ENCODE measurements around the gene EEA1. TPM values are rescaled to one million over a fixed set of nuclear protein-coding genes. Genes with fewer than 3 reads are reported as not detected.

The EEA1 gene
- total and polyA plus RNA-seq, 2 donors (not counting 1 experiment from before 2014, with no cell fraction given) = 25.6 to 46.4 TPM

- no peaks in the 10 kb centered on the region for H3K27me3 ChIP-seq (ENCODE audit: control insufficient read depth, insufficient read depth, low read length)
- H3K27ac ChIP-seq (ENCODE audit: insufficient read depth, low read length) = no peak overlapping the region
- no peaks in the 10 kb centered on the region for H3K4me1 ChIP-seq (ENCODE audit: control insufficient read depth, extremely low read depth, insufficient read depth, low read length)
- no peak overlapping the region for H3K4me3 ChIP-seq (replicated peaks in 1 of 4; ENCODE audit: control extremely low read depth in 1 of 4, insufficient read depth in 1 of 4, low read depth in 3 of 4, low read length in 4 of 4)
- no peak for DNase-seq (ENCODE audit: low read depth in 2 of 2)
- H3K36me3 ChIP-seq (ENCODE audit: control insufficient read depth, insufficient read depth, low read length) = no peaks in the 10 kb centered on the region
- no peaks in the 10 kb centered on the region for H3K79me2 ChIP-seq (ENCODE audit: control insufficient read depth, insufficient read depth, low read length)
- H3K9me3 ChIP-seq (ENCODE audit: control insufficient read depth, insufficient read depth, low read depth, low read length) = no peaks in the 10 kb centered on the region
- no peaks in the 10 kb centered on the region for H4K20me1 ChIP-seq (ENCODE audit: control insufficient read depth, extremely low read depth, insufficient read depth, low read length)
- no peak overlapping the region for H3K4me2 ChIP-seq (ENCODE audit: extremely low read depth, insufficient read depth, low read length)
- TF ChIP-seq EZH2 (IDR thresholded peaks at IDR 0.05; ENCODE audit: low read length, missing control alignments) (no peak), CTCF (conservative IDR thresholded peaks at IDR 0.05 in 1 of 2, IDR thresholded peaks at IDR 0.05 in 1 of 2; ENCODE audit: low read depth in 1 of 2, low read length in 2 of 2) (no peak)
- H2AFZ ChIP-seq (ENCODE audit: low read length) = no peak overlapping the region
- no peak overlapping the region for H3K9ac ChIP-seq (ENCODE audit: insufficient read depth, low read length)
Measured at GRCh38 chr12:92765871-92766270, 163.2 kb downstream of the EEA1 start.

GRCh38 chr12:92764831-92765230 is 164.3 kb downstream of the EEA1 start:
- Histone ChIP-seq H3K79me2 (ENCODE audit: control insufficient read depth, insufficient read depth, low read length) (no peaks in the 10 kb centered on the region), H3K4me3 (replicated peaks in 1 of 4; ENCODE audit: control extremely low read depth in 1 of 4, insufficient read depth in 1 of 4, low read depth in 3 of 4, low read length in 4 of 4) (no peak overlapping the region), H3K9ac (ENCODE audit: insufficient read depth, low read length) (no peak overlapping the region), H3K4me2 (ENCODE audit: extremely low read depth, insufficient read depth, low read length) (no peak overlapping the region), H4K20me1 (ENCODE audit: control insufficient read depth, extremely low read depth, insufficient read depth, low read length) (no peaks in the 10 kb centered on the region), H2AFZ (ENCODE audit: low read length) (no peak overlapping the region), H3K36me3 (ENCODE audit: control insufficient read depth, insufficient read depth, low read length) (no peaks in the 10 kb centered on the region), H3K4me1 (ENCODE audit: control insufficient read depth, extremely low read depth, insufficient read depth, low read length) (no peaks in the 10 kb centered on the region), H3K27ac (ENCODE audit: insufficient read depth, low read length) (no peak overlapping the region), H3K27me3 (ENCODE audit: control insufficient read depth, insufficient read depth, low read length) (no peaks in the 10 kb centered on the region), H3K9me3 (ENCODE audit: control insufficient read depth, insufficient read depth, low read depth, low read length) (no peaks in the 10 kb centered on the region)
- TF ChIP-seq EZH2 (IDR thresholded peaks at IDR 0.05; ENCODE audit: low read length, missing control alignments) (no peak), CTCF (conservative IDR thresholded peaks at IDR 0.05 in 1 of 2, IDR thresholded peaks at IDR 0.05 in 1 of 2; ENCODE audit: low read depth in 1 of 2, low read length in 2 of 2) (no peak)
- peak in 1 of 2 donors; percentile 58 for DNase-seq (ENCODE audit: low read depth in 2 of 2)

- no peak overlapping the region for H3K4me3 ChIP-seq (replicated peaks in 1 of 4; ENCODE audit: control extremely low read depth in 1 of 4, insufficient read depth in 1 of 4, low read depth in 3 of 4, low read length in 4 of 4)
- no peaks in the 10 kb centered on the region for H3K79me2 ChIP-seq (ENCODE audit: control insufficient read depth, insufficient read depth, low read length)
- no peak overlapping the region for H3K9ac ChIP-seq (ENCODE audit: insufficient read depth, low read length)
Measured at GRCh38 chr12:92762773-92763172, 166.3 kb downstream of the EEA1 start.

More at GRCh38 chr12:92762773-92763172, 166.3 kb downstream of the EEA1 start:
- H3K36me3 ChIP-seq (ENCODE audit: control insufficient read depth, insufficient read depth, low read length) = no peaks in the 10 kb centered on the region
- no peak overlapping the region for H3K27ac ChIP-seq (ENCODE audit: insufficient read depth, low read length)
- DNase-seq (ENCODE audit: low read depth in 2 of 2) = peak in 1 of 2 donors; percentile 34
- no peak overlapping the region for H2AFZ ChIP-seq (ENCODE audit: low read length)
- peaks cover 2% of the 10 kb centered on the region for H3K4me1 ChIP-seq (ENCODE audit: control insufficient read depth, extremely low read depth, insufficient read depth, low read length)
- no peak for TF ChIP-seq EZH2 (IDR thresholded peaks at IDR 0.05; ENCODE audit: low read length, missing control alignments)
- no peak for TF ChIP-seq CTCF (conservative IDR thresholded peaks at IDR 0.05 in 1 of 2, IDR thresholded peaks at IDR 0.05 in 1 of 2; ENCODE audit: low read depth in 1 of 2, low read length in 2 of 2)
- no peak overlapping the region for H3K4me2 ChIP-seq (ENCODE audit: extremely low read depth, insufficient read depth, low read length)
- no peaks in the 10 kb centered on the region for H4K20me1 ChIP-seq (ENCODE audit: control insufficient read depth, extremely low read depth, insufficient read depth, low read length)
- no peaks in the 10 kb centered on the region for H3K27me3 ChIP-seq (ENCODE audit: control insufficient read depth, insufficient read depth, low read length)
- no peaks in the 10 kb centered on the region for H3K9me3 ChIP-seq (ENCODE audit: control insufficient read depth, insufficient read depth, low read depth, low read length)
